K562 (cell line): ENCODE measurements around the gene HBQ1. TPM values are rescaled to one million over a fixed set of nuclear protein-coding genes. Genes with fewer than 3 reads are reported as not detected.

Experiments
- FOXJ2 ChIP-seq: fragments of 200-800 bp; sonication (Bioruptor generic); IDR thresholded peaks from 2 replicates; pipeline ENCODE4 v1.6.1; 2016; ENCODE audit warnings: missing genetic modification characterization, missing compliant biosample characterization
- KDM1A ChIP-seq, 2 experiments: fragments of 450-650 bp; IDR thresholded peaks; 2 replicates each; pipeline ENCODE4 v1.6.1; 2016; ENCODE audit warnings: mild to moderate bottlenecking in 2 of 2
- MAFF ChIP-seq: IDR thresholded peaks from 2 replicates; pipeline ENCODE4 v1.6.1; 2012; ENCODE audit warnings: low read length, improper control_type of control experiment
- PHF21A ChIP-seq: fragments of 450-650 bp; IDR thresholded peaks from 2 replicates; pipeline ENCODE4 v1.6.1; 2017; ENCODE audit warnings: low read depth, borderline replicate concordance
- RBM17 ChIP-seq: fragments of 200-400 bp; formaldehyde crosslinking; IDR thresholded peaks from 2 replicates; pipeline ENCODE4 v1.6.1; 2017; ENCODE audit warnings: low read depth, mild to moderate bottlenecking, low read length, borderline replicate concordance
- SIN3A ChIP-seq, 2 experiments: fragments of 150-350 bp in 1 of 2; IDR thresholded peaks; 2 replicates each; pipeline ENCODE4 v1.6.1; 2011 to 2016; ENCODE audit warnings: borderline replicate concordance in 2 of 2, low read depth in 2 of 2, low read length in 2 of 2, mild to moderate bottlenecking in 2 of 2, moderate library complexity in 2 of 2; ENCODE audit not compliant: control insufficient read depth in 1 of 2
- SMARCC2 ChIP-seq: fragments of 450-650 bp; IDR thresholded peaks from 2 replicates; pipeline ENCODE4 v1.6.1; 2017; ENCODE audit warnings: antibody characterized with exemption, moderate library complexity, mild to moderate bottlenecking, low read depth
- TAF1 ChIP-seq: IDR thresholded peaks from 2 replicates; pipeline ENCODE4 v1.6.1; 2011; ENCODE audit warnings: mild to moderate bottlenecking, low read length, moderate library complexity; ENCODE audit not compliant: insufficient read depth, control insufficient read depth, severe bottlenecking; ENCODE audit errors: extremely low read depth
- ZC3H11A ChIP-seq: IDR thresholded peaks from 2 replicates; pipeline ENCODE4 v1.6.1; 2012; ENCODE audit warnings: low read depth, low read length, improper control_type of control experiment
- ZNF197 ChIP-seq: fragments of 200-800 bp; sonication (Bioruptor generic); IDR thresholded peaks from 2 replicates; pipeline ENCODE4 v1.6.1; 2016; ENCODE audit warnings: low read depth, missing genetic modification characterization, missing compliant biosample characterization
- polyA plus RNA-seq, 8 experiments: library from polyadenylated mRNA; depleted of rRNA in 4 of 8; stranded (reverse) in 5 of 8; unstranded in 3 of 8; fragments of >200 nt; fragmentation: Nextera tagmentation in 2 of 8; fragmentation: Illumina TruSeq in 1 of 8; extraction: Ambion mirVana in 2 of 8; extraction: Trizol in 1 of 8; gene quantifications; 2 replicates each; pipeline versions ENCODE4 v1.2.1 to v1.2.3, GENCODE V29; 2011 to 2014; ENCODE audit warnings: inconsistent platforms in 1 of 8, missing spikeins in 1 of 8
- total RNA-seq, 7 experiments: library from RNA; depleted of rRNA in 6 of 7; stranded (reverse); fragments of >200 nt in 6 of 7; fragmentation: Illumina TruSeq in 2 of 7; extraction: Trizol in 2 of 7; gene quantifications; 2 replicates each; pipeline versions ENCODE4 v1.2.1 to v1.2.3, GENCODE V29; 2011 to 2021; ENCODE audit warnings: low replicate concordance in 1 of 7
- TF ChIP-seq, protein P1 (sequence below): fragments of 250-450 bp; sonication (Bioruptor Pico); IDR thresholded peaks from 2 replicates; pipeline ENCODE4 v1.8.0; 2022; ENCODE audit warnings: inconsistent platforms, mild to moderate bottlenecking, moderate library complexity, borderline replicate concordance
- TF ChIP-seq, protein P2 (sequence below): fragments of 450-650 bp; IDR thresholded peaks from 2 replicates; pipeline ENCODE4 v1.6.1; 2018; ENCODE audit not compliant: partially characterized antibody

Gene HBQ1
- total and polyA plus RNA-seq, 9 of the 15 experiments (the other 6 are each of a cell fraction or from before 2014, with no cell fraction given), result 2.3 to 190 (median 19.8) TPM

DNA sequence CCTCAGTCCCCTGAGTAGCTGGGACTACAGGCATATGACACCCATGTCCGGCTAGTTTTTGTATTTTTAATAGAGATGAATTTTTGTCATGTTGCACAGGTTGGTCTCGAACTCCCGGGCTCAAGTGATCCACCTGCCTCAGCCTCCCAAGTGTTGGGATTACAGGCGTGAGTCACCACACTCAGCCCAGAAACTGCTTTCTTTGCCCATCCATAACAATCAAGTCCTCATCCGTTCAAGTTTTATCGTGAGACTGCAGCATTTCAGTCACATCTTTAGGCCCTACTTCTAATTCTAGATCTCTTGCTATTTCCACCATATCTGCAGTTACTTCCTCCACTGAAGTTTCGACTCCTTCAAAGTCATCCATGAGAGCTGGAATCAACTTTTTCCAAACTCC is 48.1 kb upstream of the HBQ1 start (continued):
- TF ChIP-seq, protein P1, sequence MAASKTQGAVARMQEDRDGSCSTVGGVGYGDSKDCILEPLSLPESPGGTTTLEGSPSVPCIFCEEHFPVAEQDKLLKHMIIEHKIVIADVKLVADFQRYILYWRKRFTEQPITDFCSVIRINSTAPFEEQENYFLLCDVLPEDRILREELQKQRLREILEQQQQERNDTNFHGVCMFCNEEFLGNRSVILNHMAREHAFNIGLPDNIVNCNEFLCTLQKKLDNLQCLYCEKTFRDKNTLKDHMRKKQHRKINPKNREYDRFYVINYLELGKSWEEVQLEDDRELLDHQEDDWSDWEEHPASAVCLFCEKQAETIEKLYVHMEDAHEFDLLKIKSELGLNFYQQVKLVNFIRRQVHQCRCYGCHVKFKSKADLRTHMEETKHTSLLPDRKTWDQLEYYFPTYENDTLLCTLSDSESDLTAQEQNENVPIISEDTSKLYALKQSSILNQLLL (CRISPR knock-in tag), result no peak
- TF ChIP-seq SIN3A (IDR thresholded peaks at IDR 0.05; ENCODE audit: borderline replicate concordance in 2 of 2, control insufficient read depth in 1 of 2, low read depth in 2 of 2, low read length in 2 of 2) (no peak), ZC3H11A (no peak), RBM17 (no peak), TAF1 (no peak), FOXJ2 (no peak), MAFF (no peak), ZNF197 (CRISPR knock-in tag) (no peak), PHF21A (no peak), SMARCC2 (no peak), KDM1A (IDR thresholded peaks at IDR 0.05) (peak; percentile 33 to 55; a peak in 2 of 4 replicates)
- TF ChIP-seq, protein P2, sequence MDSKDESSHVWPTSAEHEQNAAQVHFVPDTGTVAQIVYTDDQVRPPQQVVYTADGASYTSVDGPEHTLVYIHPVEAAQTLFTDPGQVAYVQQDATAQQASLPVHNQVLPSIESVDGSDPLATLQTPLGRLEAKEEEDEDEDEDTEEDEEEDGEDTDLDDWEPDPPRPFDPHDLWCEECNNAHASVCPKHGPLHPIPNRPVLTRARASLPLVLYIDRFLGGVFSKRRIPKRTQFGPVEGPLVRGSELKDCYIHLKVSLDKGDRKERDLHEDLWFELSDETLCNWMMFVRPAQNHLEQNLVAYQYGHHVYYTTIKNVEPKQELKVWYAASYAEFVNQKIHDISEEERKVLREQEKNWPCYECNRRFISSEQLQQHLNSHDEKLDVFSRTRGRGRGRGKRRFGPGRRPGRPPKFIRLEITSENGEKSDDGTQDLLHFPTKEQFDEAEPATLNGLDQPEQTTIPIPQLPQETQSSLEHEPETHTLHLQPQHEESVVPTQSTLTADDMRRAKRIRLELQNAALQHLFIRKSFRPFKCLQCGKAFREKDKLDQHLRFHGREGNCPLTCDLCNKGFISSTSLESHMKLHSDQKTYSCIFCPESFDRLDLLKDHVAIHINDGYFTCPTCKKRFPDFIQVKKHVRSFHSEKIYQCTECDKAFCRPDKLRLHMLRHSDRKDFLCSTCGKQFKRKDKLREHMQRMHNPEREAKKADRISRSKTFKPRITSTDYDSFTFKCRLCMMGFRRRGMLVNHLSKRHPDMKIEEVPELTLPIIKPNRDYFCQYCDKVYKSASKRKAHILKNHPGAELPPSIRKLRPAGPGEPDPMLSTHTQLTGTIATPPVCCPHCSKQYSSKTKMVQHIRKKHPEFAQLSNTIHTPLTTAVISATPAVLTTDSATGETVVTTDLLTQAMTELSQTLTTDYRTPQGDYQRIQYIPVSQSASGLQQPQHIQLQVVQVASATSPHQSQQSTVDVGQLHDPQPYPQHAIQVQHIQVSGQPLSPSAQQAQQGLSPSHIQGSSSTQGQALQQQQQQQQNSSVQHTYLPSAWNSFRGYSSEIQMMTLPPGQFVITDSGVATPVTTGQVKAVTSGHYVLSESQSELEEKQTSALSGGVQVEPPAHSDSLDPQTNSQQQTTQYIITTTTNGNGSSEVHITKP, result no peak
